ENCODE measurements around the gene TGDS. TPM values are rescaled to one million over a fixed set of nuclear protein-coding genes. Genes with fewer than 3 reads are reported as not detected.

The TGDS gene
- total RNA-seq, 4 donors from 2014 or later, result 6.8 to 11.4 (median 10.4) TPM

- Histone ChIP-seq H3K4me3 (no peak overlapping the region), H3K27ac (no peak overlapping the region), H3K27me3 (no peaks in the 10 kb centered on the region), H3K4me1 (no peaks in the 10 kb centered on the region), H3K36me3 (peaks cover 0 to 32% of the 10 kb centered on the region in 2 donors), H3K9me3 (no peaks in the 10 kb centered on the region)
- no peak for ATAC-seq
- TF ChIP-seq, protein P1, sequence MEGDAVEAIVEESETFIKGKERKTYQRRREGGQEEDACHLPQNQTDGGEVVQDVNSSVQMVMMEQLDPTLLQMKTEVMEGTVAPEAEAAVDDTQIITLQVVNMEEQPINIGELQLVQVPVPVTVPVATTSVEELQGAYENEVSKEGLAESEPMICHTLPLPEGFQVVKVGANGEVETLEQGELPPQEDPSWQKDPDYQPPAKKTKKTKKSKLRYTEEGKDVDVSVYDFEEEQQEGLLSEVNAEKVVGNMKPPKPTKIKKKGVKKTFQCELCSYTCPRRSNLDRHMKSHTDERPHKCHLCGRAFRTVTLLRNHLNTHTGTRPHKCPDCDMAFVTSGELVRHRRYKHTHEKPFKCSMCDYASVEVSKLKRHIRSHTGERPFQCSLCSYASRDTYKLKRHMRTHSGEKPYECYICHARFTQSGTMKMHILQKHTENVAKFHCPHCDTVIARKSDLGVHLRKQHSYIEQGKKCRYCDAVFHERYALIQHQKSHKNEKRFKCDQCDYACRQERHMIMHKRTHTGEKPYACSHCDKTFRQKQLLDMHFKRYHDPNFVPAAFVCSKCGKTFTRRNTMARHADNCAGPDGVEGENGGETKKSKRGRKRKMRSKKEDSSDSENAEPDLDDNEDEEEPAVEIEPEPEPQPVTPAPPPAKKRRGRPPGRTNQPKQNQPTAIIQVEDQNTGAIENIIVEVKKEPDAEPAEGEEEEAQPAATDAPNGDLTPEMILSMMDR (IDR thresholded peaks at IDR 0.05), result peak; percentile 30 to 71 (median 61)
- no peak for TF ChIP-seq POLR2A (IDR thresholded peaks at IDR 0.05)
- WGBS, 2 donors (ENCODE audit: low coverage in 1 of 2), result 46 to 57% methylated on average over 3 to 4 of the region's 4 CpGs
Measured at GRCh38 chr13:94617389-94618000, 21.5 kb upstream of the TGDS start.

DNA sequence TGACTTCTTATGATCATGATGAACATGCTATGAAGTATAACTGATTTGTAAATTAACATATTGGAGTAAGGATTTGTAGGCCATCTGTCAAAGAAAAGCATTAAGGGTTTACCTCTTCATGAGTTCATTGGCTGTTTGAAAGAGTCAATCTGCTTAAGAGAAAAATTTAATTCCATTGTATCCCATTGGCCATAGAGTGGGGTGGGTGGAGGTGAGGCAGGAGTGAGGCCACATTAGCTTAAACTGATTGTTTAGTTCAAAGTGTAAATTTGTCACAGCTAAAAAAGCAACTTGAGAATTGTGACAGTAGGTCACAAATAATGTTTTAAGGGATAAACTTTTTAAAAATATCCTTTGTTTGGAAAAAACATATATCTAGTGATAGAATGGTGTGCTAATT, 17.1 kb upstream of the TGDS start:
- Histone ChIP-seq H3K9me3 (no peaks in the 10 kb centered on the region), H3K4me3 (no peak overlapping the region), H3K27ac (no peak overlapping the region), H3K36me3 (peaks cover 0 to 35% of the 10 kb centered on the region in 2 donors), H3K27me3 (no peaks in the 10 kb centered on the region), H3K4me1 (no peaks in the 10 kb centered on the region)
- ATAC-seq, result no peak
- TF ChIP-seq, protein P1 (IDR thresholded peaks at IDR 0.05), result no peak
- TF ChIP-seq EP300 (IDR thresholded peaks at IDR 0.05) (no peak), POLR2AphosphoS5 (IDR thresholded peaks at IDR 0.05) (no peak), POLR2A (IDR thresholded peaks at IDR 0.05) (no peak)

DNA sequence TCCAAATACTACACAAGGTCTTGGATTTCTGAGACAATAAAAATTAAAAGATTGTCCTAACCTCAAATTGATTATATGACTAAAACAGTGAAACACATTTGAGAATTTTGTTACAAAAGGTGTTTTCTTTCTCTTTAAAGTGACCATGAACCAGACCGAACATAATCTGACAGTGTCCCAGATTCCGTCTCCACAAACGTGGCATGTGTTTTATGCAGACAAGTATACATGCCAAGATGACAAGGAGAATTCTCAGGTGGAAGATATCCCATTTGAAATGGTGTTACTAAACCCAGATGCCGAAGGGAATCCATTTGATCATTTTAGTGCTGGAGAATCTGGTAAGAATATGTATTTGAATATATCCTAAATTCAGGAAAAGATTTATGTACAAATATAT, 16.1 kb upstream of the TGDS start:
- no peak for ATAC-seq
- no peaks in the 10 kb centered on the region for H3K4me1 ChIP-seq
- no peaks in the 10 kb centered on the region for H3K27me3 ChIP-seq
- 69 to 72% methylated on average over 4 of the region's 4 CpGs for WGBS, 2 donors (ENCODE audit: low coverage in 1 of 2)
- no peak for TF ChIP-seq EP300 (IDR thresholded peaks at IDR 0.05)
- TF ChIP-seq POLR2A (IDR thresholded peaks at IDR 0.05), result no peak
- no peak for TF ChIP-seq POLR2AphosphoS5 (IDR thresholded peaks at IDR 0.05)
- TF ChIP-seq, protein P1 (IDR thresholded peaks at IDR 0.05), result no peak
- no peak overlapping the region for H3K4me3 ChIP-seq
- peaks cover 0 to 44% of the 10 kb centered on the region in 2 donors for H3K36me3 ChIP-seq
- no peak overlapping the region for H3K27ac ChIP-seq
- H3K9me3 ChIP-seq, result no peaks in the 10 kb centered on the region

DNA sequence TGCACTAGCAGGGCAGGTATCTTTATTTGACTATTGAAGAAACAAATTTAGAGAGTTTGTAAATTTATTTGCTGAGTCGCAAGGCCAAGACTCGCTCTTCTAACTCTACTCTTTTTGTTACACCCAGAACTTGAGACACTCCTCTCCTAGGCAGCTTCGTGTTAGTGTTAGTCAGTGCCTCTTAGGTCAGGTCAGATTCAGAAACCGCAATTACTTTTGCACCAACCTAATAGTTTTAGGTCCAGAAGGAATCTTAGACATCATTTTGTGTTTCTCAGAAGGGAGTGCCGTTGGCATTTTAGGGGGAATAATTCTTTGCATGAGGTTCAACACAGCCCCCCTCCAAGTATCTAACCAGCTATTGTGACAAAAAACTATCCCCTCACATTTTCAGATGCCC, 14.5 kb upstream of the TGDS start:
- Histone ChIP-seq H3K36me3 (peaks cover 0 to 58% of the 10 kb centered on the region in 2 donors), H3K27me3 (no peaks in the 10 kb centered on the region), H3K4me1 (no peaks in the 10 kb centered on the region), H3K27ac (no peak overlapping the region), H3K9me3 (no peaks in the 10 kb centered on the region), H3K4me3 (no peak overlapping the region)
- no peak for TF ChIP-seq EP300 (IDR thresholded peaks at IDR 0.05)
- no peak for TF ChIP-seq POLR2AphosphoS5 (IDR thresholded peaks at IDR 0.05)
- no peak for TF ChIP-seq POLR2A (IDR thresholded peaks at IDR 0.05)
- TF ChIP-seq, protein P1 (IDR thresholded peaks at IDR 0.05), result no peak
- WGBS, 2 donors (ENCODE audit: low coverage in 1 of 2), result 87 to 96% methylated on average over 5 of the region's 5 CpGs
- no peak for ATAC-seq

GRCh38 chr13:94609196-94609595, 13.2 kb upstream of the TGDS start:
- Histone ChIP-seq H3K4me1 (no peaks in the 10 kb centered on the region), H3K9me3 (no peaks in the 10 kb centered on the region), H3K27me3 (no peaks in the 10 kb centered on the region), H3K4me3 (no peak overlapping the region), H3K36me3 (peaks cover 0 to 53% of the 10 kb centered on the region in 2 donors), H3K27ac (no peak overlapping the region)
- no peak for ATAC-seq
- TF ChIP-seq, protein P1 (IDR thresholded peaks at IDR 0.05), result no peak
- TF ChIP-seq POLR2A (IDR thresholded peaks at IDR 0.05), result no peak
- TF ChIP-seq EP300 (IDR thresholded peaks at IDR 0.05), result no peak
- no peak for TF ChIP-seq POLR2AphosphoS5 (IDR thresholded peaks at IDR 0.05)
- WGBS, 2 donors (ENCODE audit: low coverage in 1 of 2), result 79 to 88% methylated on average over 2 of the region's 2 CpGs
